NCI-H2107 treated with DMSO at 0.1 percent for 48 hours (cell line): ENCODE measurements around the gene KCNN2.

Experiments used
- DNase-seq: peaks from one replicate; lab custom pipeline; 2025; ENCODE audit not compliant: unreplicated experiment; lab: John Stamatoyannopoulos, UW

KCNN2 gene

DNA sequence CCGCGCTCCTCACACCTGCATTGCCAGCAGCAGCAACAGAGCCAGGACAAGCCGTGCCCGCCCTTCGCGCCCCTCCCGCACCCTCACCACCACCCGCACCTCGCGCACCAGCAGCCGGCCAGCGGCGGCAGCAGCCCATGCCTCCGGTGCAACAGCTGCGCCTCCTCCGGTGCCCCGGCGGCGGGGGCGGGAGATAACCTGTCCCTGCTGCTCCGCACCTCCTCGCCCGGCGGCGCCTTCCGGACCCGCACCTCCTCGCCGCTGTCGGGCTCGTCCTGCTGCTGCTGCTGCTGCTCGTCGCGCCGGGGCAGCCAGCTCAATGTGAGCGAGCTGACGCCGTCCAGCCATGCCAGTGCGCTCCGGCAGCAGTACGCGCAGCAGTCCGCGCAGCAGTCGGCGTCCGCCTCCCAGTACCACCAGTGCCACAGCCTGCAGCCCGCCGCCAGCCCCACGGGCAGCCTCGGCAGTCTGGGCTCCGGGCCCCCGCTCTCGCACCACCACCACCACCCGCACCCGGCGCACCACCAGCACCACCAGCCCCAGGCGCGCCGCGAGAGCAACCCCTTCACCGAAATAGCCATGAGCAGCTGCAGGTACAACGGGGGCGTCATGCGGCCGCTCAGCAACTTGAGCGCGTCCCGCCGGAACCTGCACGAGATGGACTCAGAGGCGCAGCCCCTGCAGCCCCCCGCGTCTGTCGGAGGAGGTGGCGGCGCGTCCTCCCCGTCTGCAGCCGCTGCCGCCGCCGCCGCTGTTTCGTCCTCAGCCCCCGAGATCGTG is 517 bp downstream of the KCNN2 start:
- DNase-seq, result peak; percentile 1

DNA sequence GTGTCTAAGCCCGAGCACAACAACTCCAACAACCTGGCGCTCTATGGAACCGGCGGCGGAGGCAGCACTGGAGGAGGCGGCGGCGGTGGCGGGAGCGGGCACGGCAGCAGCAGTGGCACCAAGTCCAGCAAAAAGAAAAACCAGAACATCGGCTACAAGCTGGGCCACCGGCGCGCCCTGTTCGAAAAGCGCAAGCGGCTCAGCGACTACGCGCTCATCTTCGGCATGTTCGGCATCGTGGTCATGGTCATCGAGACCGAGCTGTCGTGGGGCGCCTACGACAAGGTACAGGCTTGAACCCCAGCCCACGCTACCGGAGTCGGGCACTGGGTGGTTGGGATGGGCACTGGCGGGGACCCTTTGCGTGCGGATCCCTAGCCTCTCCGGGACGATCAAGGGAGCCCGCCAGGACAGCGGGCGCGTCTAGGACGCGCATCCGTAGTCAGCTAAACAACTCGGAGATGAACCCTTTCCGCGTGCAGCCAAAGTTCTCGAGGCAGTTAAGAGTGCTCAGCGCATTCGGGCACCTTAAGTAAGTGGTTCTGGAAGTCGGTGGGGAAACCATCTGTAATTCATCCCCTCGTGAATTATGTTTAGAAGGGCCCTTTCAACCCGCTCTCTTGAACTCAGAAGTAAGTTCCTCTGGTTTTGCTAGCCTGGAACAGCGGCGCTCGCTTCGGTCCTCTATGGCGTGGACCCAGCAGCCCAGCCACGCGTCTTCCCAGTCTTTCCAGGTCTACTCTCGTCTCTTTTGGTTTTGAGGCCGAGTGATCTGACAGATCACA is 1.3 kb downstream of the KCNN2 start:
- DNase-seq, result no peak

DNA sequence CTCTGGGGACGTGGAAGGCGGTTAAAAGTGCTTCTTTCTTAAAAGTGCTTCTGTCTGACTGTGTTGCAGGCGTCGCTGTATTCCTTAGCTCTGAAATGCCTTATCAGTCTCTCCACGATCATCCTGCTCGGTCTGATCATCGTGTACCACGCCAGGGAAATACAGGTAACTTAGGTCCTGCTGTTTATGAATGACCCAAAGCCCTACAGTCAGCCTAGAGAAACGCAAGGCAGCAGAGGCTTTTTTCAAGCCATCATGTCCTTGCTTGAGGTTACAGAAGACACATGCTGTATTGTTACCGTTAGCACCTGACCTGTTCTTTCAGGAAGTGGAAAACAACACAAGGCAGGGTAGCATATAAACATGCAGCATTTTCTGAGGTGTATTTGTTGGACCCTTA is 2.0 kb downstream of the KCNN2 start:
- no peak for DNase-seq

DNA sequence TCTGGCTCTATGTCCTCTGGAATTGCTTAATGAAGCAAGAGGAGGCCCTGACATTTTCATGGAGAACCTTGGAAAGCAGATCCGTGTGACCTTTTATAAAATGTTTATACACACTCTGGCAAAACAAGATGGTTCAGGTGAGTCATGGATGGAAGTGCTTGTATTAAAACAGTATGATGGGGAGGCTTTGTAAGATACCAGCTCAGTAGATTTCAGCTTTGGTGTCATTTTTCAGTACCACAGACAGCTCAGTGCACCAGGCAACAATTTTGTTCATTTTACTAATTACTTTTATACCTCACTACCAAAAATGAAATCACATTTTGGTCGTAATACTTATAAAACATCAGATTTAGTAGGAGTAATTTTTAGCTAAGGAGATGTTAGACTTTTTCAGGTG is 5.2 kb downstream of the KCNN2 start:
- no peak for DNase-seq

DNA sequence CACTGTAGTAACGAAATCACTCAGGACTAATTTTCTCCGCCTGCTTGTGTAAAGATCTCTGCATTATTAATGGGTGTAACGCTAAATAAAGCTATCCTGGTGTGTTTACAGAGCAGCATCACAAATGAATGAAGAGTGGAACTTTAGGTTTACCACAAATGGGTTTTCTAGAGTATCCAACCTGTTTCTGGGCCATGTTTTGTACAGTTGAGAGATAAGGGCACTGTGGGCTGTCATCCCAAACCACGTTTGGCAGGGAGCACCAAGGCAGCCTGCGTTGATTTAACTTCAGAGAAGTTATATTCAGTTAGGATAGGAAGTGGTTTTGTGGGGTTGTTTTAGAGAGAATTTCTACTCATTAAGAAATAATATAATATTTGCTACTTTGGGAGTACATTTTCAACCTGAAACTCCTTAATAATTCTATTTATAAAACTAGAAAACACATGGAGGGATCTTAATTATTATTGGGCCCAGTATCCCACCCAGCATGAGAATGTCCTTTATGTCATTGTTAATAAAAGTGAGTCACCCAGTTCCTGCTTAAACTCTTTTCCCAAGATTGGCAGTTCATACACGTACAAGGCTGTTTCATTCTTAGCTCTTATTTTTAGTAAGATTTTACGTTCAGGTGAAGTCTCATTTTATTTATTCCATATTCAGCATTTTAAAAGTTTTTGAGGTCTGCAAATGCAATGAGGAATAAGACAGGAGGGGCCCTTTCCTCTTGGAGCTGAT is 8.0 kb downstream of the KCNN2 start:
- no peak for DNase-seq

DNA sequence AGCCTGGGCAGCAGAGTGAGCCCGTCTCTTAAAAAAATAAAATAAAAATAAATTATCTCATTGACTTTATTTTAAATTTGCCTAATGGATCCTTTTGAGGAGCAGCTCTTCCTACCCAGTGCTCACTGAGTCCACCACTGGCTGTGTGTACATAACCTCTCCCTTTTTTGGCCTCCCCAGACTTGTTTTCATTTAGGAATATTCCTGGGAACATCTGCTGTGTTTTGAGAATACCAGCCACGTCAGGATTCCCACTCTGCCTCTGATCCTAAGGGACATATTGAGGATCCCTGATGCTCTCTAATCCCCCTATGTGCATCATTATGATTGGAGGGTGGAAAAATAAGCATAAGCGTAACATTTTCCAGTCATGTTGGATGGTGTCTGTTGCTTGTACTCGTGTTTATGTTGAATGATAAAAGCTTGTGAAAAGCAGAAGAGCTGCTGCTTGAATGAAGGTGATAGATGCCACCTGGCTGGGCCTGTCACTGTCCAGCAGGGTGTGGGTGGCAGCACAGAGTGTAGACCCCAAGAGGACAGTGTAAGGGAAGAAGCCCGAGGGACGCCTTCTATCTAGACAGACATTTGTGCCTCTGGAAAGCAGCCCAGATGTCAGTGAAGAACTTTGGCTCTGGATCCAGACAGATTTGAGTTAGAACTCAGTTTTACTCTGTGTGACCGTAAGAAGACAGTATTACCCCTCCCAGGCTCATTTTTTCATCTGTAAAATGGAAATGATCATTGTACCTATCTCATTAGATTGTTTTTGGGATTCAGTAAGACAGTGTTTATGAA is 15.4 kb downstream of the KCNN2 start:
- DNase-seq, result no peak

DNA sequence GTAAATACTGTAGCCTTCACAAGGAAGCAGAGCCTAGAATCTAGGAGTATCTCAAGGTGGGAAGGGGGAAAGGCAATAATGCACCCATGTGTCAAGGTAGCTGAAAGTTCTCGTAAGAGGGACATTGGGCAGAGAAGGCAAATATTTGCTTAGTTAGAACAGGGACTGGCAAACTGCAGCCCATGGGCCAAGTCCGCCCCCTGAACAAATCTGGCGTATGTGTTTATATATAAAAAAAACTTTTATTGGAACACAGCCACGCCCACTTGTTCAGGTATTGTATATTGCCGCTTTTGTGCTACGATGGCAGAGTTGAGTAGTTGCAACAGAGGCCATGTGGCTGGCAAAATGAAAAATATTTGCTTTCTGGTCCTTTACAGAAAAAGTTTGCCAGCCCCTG is 16.1 kb downstream of the KCNN2 start:
- no peak for DNase-seq

DNA sequence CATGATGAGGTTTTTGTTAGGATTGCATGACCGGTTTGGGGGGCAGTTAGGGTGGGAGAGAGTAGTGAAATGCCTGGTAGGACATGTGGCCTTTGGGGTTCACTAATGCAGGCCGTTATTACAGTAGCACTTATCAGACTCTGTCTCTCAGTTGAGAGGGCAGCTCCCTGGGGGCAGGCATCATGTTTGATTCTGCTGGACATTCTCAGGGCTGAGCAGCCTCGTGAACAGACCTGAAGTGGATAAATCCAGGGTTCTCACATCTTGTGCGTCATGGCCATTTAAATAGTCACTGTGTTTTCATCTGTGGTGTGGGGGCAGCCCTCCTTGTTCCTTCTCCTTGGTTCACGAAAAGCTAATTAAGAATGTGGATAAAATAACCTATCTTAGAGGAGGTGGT is 18.9 kb downstream of the KCNN2 start:
- no peak for DNase-seq

DNA sequence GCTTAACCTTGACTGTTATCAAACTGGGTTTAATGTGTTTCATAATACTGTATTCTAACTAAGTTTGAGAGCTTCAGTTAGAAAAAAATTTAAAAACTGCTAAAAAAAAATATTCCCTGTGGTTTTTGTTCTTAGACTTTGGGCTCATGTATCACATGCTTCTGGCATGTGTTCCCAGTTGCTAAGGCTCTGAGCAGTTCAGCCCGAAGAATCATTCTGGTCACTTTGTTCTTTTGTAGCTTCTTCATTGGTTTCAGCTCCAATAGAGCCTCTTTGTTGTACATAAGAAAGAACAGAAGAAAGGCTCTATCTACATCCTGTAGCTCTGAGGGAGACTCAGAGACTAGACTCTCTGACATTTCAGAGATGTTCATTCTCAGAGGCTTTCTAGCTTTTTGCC is 25.6 kb downstream of the KCNN2 start:
- DNase-seq, result no peak

DNA sequence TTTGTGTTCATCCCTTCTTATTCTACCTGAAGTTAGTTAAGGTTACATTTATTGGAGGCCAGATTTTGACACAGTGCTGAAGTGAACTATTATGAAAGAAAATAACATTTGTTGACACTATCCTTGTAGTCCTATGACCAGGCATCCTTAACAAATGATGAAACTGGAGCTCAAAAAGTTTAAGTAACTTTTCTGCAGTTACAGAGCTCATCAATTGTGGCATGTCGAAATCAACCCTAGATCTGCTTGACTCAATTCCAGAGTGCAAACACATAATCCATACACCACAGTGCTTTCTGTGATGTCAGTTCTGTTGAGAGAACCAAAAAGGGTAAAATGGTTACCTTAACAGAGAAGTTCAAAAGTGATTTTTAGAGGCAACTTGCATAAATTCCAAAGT is 28.6 kb downstream of the KCNN2 start:
- no peak for DNase-seq

DNA sequence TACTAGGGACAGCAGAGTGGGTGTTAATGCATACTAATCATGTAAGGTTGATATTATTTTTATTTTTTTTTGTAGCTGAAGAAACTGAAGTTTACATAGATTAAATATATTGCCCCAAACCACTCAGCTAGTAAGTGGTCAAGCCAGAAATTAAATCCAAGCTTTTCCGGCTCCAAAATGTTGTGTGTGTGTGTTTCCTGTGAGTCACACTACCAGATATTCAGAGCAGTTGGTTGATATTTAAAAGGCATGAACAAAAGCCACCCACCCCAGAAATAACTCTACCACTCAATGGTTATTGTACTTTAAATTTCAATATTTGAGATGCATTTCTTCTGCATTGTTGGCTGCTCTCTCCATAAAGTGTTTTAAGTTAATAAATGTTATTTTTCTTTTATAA is 29.5 kb downstream of the KCNN2 start:
- DNase-seq, result no peak

DNA sequence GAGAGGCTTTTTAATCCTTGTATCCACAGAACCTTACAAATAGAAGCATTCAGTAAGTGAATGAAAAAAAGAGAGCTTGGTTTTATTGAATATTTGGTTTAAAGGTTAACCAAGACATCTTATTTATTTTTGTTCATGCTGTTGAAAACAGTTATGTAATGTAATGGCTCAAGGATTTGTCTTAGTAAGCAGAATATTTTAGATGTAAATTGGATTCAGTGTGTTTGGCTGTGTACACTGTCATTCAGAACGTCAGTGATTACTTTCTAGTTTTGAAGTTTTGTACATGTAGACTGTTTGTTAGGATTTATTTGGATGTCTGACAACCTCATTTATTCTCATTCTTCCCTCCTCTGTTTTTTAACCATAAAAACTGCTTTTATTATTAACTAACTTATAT is 31.3 kb downstream of the KCNN2 start:
- no peak for DNase-seq

DNA sequence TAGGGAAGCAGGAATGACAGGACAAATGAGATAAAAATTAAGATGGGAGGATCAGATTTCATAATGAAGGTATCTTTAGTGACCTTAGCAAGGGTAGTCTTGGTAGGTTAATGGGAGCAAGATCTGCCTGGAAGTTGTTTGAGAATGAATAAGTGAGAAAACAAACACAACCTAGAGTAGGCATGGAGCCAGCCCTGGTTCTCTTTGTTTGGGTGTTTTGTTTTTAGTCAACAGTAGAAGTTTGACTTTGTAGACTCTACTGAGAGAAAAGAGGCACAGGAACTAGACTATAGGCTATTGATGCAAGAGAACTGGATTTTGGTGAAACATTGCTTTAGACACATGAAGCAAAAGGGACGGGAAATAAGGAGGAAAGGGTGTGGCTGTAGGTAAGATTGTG is 40.3 kb downstream of the KCNN2 start:
- no peak for DNase-seq

DNA sequence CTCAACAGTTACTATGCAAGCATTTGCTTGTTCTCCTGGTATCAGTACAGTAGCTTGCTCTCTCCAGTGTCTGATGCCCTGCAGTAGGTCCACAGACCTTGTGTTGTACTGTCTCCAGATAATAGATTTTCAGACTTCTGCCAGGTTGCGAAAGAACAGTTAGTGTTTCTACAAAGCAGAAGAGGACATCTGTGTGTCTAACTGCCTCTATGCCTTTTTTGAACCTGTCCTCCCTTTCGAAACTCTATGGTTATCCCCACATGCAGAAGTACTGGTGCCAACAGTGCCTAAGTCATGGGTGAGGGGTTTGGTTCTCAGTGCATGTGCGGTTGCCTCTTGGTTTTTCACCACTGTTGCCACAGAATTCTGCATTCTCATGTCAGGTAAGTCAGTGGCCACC is 45.9 kb downstream of the KCNN2 start:
- no peak for DNase-seq

DNA sequence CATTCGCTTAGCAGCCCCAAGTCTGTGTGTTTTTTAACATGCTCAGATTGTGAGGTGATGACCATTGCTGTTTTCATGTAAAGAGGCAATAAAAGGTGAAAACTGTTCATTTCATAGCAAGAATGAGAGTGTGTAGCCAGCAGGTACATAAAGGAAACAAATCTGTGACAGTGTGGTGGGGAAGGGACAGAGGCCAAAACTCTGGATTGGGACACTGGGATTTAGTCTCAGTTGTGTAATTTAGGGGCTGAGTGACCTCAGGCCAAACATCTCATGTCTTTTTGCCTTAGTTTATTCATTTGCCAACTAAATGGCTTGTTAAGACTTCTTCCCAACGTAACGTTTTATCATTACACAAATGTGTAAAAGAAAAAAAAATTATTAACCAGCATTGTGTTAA is 47.0 kb downstream of the KCNN2 start:
- DNase-seq, result no peak

DNA sequence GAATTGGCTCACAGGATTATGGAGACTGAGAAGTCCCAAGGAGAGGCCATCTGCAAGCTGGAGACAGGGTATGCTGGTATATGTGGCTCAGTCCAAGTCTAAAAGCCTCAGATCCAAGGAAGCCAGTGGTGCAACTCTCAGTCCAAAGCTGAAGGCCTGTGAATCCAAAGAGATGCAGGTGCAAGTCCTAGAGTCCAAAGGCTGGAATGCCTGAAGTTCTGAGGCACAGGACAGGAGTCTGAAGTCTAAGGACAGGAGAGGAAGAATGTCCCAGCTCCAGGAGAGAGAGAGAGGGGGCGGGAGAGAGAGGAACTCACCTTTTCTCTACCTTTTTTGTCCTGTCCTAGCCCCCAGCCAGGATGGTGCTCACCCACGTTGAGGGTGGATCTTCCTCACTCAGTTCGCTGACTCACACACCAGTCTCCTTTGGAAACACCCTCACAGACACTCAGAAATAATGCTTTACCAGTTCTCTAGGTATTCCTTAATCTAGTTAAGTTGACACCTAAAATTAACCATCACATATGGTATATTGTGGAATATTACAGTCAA is 49.6 kb downstream of the KCNN2 start:
- no peak for DNase-seq

DNA sequence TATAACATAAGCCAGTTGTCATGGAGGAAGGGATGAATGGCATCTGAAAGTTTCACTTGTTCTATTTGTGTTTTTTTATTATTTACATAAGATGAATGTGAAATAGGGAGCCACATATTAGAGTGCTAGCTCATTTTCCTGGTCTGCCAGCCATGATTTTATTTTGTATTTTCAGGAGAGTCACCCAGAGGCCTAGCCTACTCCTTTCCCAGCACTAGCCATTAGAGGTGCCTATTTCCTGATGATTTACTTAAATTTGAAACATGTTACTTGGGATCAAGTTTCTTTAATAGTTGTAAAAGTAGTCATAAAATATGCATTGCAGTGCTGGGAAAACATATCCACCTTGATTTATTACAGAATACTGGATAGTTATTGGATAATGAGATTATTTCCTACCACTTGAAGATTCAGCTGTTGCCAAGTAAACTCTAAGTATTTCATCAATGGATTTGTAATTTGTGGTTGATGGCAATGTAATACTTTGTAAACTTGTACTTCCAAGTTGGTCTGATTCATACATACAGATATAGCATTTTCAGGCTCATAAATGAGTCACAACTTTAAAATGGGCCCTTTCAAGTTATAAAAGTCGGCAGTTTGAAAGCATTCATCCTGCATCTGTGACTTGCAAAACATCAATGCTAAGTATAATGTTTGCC is 50.8 kb downstream of the KCNN2 start:
- DNase-seq, result no peak

DNA sequence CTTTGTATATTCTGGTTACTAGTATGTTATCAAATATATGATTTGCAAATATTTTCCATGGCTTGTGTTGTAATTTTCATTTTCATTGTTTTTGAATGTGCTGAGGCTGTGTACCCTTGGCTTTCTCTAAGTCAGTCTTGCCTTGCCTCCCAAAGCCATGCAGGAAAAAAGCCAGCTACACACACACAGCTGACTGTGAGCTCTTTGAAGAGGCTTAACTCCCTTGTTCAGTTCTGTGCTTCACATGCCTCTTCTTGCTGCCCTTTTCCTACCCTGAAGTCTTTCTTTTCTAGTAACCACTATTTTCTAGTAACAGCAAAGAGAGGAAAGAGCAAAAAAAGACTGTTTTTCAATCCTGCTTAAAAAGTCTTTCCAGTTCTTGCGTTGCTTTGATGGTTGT is 53.9 kb downstream of the KCNN2 start:
- no peak for DNase-seq

DNA sequence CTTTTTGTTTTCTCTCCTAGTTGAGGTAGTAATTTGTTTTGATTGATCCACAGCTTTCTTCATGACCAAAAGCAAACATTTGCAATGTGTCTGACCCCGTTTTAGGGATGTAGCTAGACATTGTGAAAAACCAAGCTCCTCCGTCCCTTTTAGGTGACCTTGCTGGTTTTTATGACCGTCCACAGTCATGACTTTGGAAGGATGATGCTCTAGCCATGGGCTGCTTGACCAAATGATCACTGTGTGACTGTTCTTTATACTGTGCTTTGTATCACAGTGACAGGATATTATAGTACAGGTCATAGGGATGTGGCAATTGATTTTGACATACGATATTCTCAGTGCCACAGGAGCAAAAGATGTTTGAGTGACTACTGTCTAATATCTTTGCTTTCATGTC is 54.4 kb downstream of the KCNN2 start:
- no peak for DNase-seq

DNA sequence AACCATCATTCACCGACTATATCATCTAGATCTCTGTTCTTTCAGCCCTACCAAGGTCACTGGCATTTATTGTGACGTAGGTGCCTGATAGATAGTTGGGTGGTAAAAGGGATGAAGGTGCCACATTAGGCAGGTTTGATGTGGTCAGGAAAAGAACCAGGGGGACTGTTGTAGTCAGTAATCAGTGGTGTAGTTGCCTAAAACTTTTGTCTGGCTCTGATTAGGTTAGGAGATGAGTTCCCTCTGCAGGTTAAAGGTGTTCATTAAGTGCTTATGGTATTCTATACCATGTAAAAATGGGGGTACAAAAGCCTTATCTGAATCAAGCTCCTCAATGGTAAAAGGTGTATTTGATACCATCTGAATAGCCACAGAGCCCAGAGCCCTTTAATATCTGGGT is 55.6 kb downstream of the KCNN2 start:
- no peak for DNase-seq
